B cell (primary cell): ENCODE results near the gene UNCX. TPM values are rescaled to one million over a fixed set of nuclear protein-coding genes. Genes with fewer than 3 reads are reported as not detected.

ENCODE experiments used
- ATAC-seq: fragments of 200-7000 bp; cut with Tn5 transposase; one replicate; pipeline ENCODE4 v1.10.0; 2021; ENCODE audit warnings: low read depth, mild to moderate bottlenecking, moderate number of reproducible peaks, moderate library complexity
- CTCF ChIA-PET: fragments of 350-600 bp; sonication (Branson Sonifier 250); formaldehyde crosslinking; loops from one replicate; lab custom pipeline; 2021; ENCODE audit warnings: antibody characterized with exemption, inconsistent platforms; lab: Charles Lee
- POLR2A ChIA-PET: fragments of 350-600 bp; sonication (Branson Sonifier 250); formaldehyde crosslinking; loops from one replicate; lab custom pipeline; 2021; ENCODE audit warnings: antibody characterized with exemption; lab: Charles Lee
- DNase-seq: peaks from one replicate; pipeline ENCODE4 v3.0.0; 2013
- H2AFZ ChIP-seq: 2 replicates; pipeline ENCODE4 v1.6.1; 2012; ENCODE audit warnings: mild to moderate bottlenecking, low read depth, low read length; ENCODE audit not compliant: insufficient read depth, poor library complexity, severe bottlenecking
- H3K27ac ChIP-seq, 2 donors: 1 replicate in 1 of 2; 2 replicates in 1 of 2; pipeline ENCODE4 v1.5.1; 2012 to 2013; ENCODE audit warnings: low read length in 2 of 2, mild to moderate bottlenecking in 2 of 2, moderate library complexity in 1 of 2
- H3K27me3 ChIP-seq, 4 experiments: fragments of 200-600 bp in 1 of 4; sonication (generic) in 1 of 4; replicated peaks in 1 of 4; 1 replicate in 2 of 4; 2 replicates in 2 of 4; pipeline versions ENCODE4 v1.6.1 to v1.7.0; 2013 to 2016; ENCODE audit warnings: low read length in 3 of 4, mild to moderate bottlenecking in 2 of 4, mixed read lengths in 1 of 4, moderate library complexity in 1 of 4; ENCODE audit not compliant: insufficient read depth in 4 of 4, control insufficient read depth in 3 of 4; ENCODE audit errors: control extremely low read depth in 1 of 4
- H3K36me3 ChIP-seq, 2 experiments: replicated peaks in 1 of 2; 1 replicate in 1 of 2; 2 replicates in 1 of 2; pipeline versions ENCODE4 v1.6.1 to v1.7.1; 2013; ENCODE audit warnings: low read length in 1 of 2; ENCODE audit not compliant: insufficient read depth in 2 of 2, control insufficient read depth in 1 of 2; ENCODE audit errors: control extremely low read depth in 1 of 2, extremely low read depth in 1 of 2
- H3K4me1 ChIP-seq, 2 donors: fragments of 200-600 bp in 1 of 2; sonication (generic) in 1 of 2; 1 replicate in 1 of 2; 2 replicates in 1 of 2; pipeline versions ENCODE4 v1.5.1 to v1.6.1; 2013 to 2017; ENCODE audit warnings: low read length in 2 of 2; ENCODE audit not compliant: control insufficient read depth in 2 of 2, insufficient read depth in 2 of 2
- H3K4me2 ChIP-seq: replicated peaks from 2 replicates; pipeline ENCODE3; 2012; ENCODE audit warnings: mild to moderate bottlenecking, low read depth, low read length; ENCODE audit not compliant: poor library complexity, severe bottlenecking
- H3K4me3 ChIP-seq, 5 experiments: fragments of 200-600 bp in 1 of 5; sonication (generic) in 1 of 5; 1 replicate in 3 of 5; 2 replicates in 2 of 5; pipeline versions ENCODE4 v1.5.1 to v1.7.0; 2011 to 2016; ENCODE audit warnings: low read length in 4 of 5, mild to moderate bottlenecking in 4 of 5, low read depth in 2 of 5, control low read depth in 1 of 5, moderate library complexity in 1 of 5; ENCODE audit not compliant: insufficient read depth in 1 of 5; ENCODE audit errors: control extremely low read depth in 1 of 5, extremely low read depth in 1 of 5
- H3K79me2 ChIP-seq: fragments of 200-600 bp; sonication (generic); one replicate; pipeline ENCODE4 v1.6.0; 2016; ENCODE audit warnings: low read length; ENCODE audit not compliant: control insufficient read depth, insufficient read depth
- H3K9ac ChIP-seq: fragments of 200-600 bp; sonication (generic); 2 replicates; pipeline ENCODE4 v1.6.1; 2017; ENCODE audit warnings: mild to moderate bottlenecking, low read length, moderate library complexity
- H3K9me3 ChIP-seq, 3 donors: one replicate each; pipeline versions ENCODE4 v1.6.1 to v1.7.1; 2013; ENCODE audit warnings: low read length in 2 of 3; ENCODE audit not compliant: control insufficient read depth in 2 of 3, insufficient read depth in 1 of 3; ENCODE audit errors: control extremely low read depth in 1 of 3
- H4K20me1 ChIP-seq: 2 replicates; pipeline ENCODE4 v1.6.0; 2012; ENCODE audit warnings: mild to moderate bottlenecking, low read length; ENCODE audit not compliant: insufficient read depth, control insufficient read depth, poor library complexity, severe bottlenecking
- H3K27ac Mint-ChIP-seq: one replicate; pipeline ENCODE4 v1.8.0; 2021; ENCODE audit warnings: mixed read lengths
- H3K27me3 Mint-ChIP-seq: one replicate; pipeline ENCODE4 v1.8.0; 2021; ENCODE audit warnings: mixed read lengths
- H3K4me1 Mint-ChIP-seq: one replicate; pipeline ENCODE4 v1.8.0; 2021; ENCODE audit warnings: mixed read lengths
- H3K4me3 Mint-ChIP-seq: one replicate; pipeline ENCODE4 v1.8.0; 2021; ENCODE audit warnings: mixed read lengths
- H3K9me3 Mint-ChIP-seq: one replicate; pipeline ENCODE4 v1.8.0; 2022; ENCODE audit warnings: mixed read lengths; ENCODE audit not compliant: insufficient read depth
- CTCF ChIP-seq: fragments of 200-600 bp; IDR thresholded peaks from one replicate; pipeline ENCODE4 v1.8.0; 2022; ENCODE audit warnings: antibody characterized with exemption, mild to moderate bottlenecking
- EZH2 ChIP-seq: IDR thresholded peaks from 2 replicates; pipeline ENCODE4 v1.6.1; 2012; ENCODE audit warnings: borderline replicate concordance, low read depth, mild to moderate bottlenecking, moderate library complexity, low read length; ENCODE audit not compliant: insufficient read depth, poor library complexity, severe bottlenecking
- WGBS: methylation state at CpG from one replicate; pipeline ENCODE4 v1.1.5; 2013; ENCODE audit warnings: missing lambda C conversion rate; ENCODE audit not compliant: insufficient coverage; 5-methylcytosine and 5-hydroxymethylcytosine counted together
- intact Hi-C: fragments of 100-400 bp; cut with micrococcal nuclease; formaldehyde crosslinking; loops from one replicate; pipeline ENCODE4 v1.10.0; 2022
- polyA plus RNA-seq: library from polyadenylated mRNA; depleted of rRNA; stranded (reverse); fragments of >200 nt; gene quantifications from 2 replicates; pipeline ENCODE4 v1.2.3, GENCODE V29; 2012
- total RNA-seq, 2 donors: library from RNA; stranded (reverse); fragments of 120-200 nt in 1 of 2; gene quantifications; 1 replicate in 1 of 2; 2 replicates in 1 of 2; pipeline versions ENCODE4 v1.2.3 to v1.2.4, GENCODE V29; 2013 to 2022

The UNCX gene
- total and polyA plus RNA-seq, 2 donors (not counting 1 experiment from before 2014, with no cell fraction given) = not detected

- H3K27ac Mint-ChIP-seq = no peak overlapping the region
- Histone ChIP-seq H3K4me3 (no peak overlapping the region), H4K20me1 (no peaks in the 10 kb centered on the region), H3K4me2 (no peak overlapping the region), H3K79me2 (no peaks in the 10 kb centered on the region), H3K27me3 (peaks cover 0 to 25% (median 0%) of the 10 kb centered on the region in 4 experiments), H2AFZ (no peak overlapping the region), H3K9me3 (no peaks in the 10 kb centered on the region), H3K9ac (no peak overlapping the region), H3K4me1 (no peaks in the 10 kb centered on the region), H3K36me3 (no peaks in the 10 kb centered on the region), H3K27ac (no peak overlapping the region)
- DNase-seq (no peak), ATAC-seq (no peak)
- CTCF ChIA-PET = no interaction called here
- 81% methylated on average over 26 of the region's 30 CpGs for whole genome bisulfite sequencing
- intact Hi-C loops = no loop called here
- POLR2A ChIA-PET = no interaction called here
- no peak overlapping the region for H3K4me3 Mint-ChIP-seq
- peaks cover 28% of the 10 kb centered on the region for H3K27me3 Mint-ChIP-seq
- no peaks in the 10 kb centered on the region for H3K4me1 Mint-ChIP-seq
- H3K9me3 Mint-ChIP-seq = no peaks in the 10 kb centered on the region
- no peak for TF ChIP-seq CTCF
- TF ChIP-seq EZH2 = no peak
Measured at GRCh38 chr7:1264345-1265280, 31.9 kb downstream of the UNCX start.
